ENCODE measurements around the gene CBFA2T2.
"Not testable (repeated sequence)": the region's sequence is repeated elsewhere in the genome, so short reads cannot be mapped to it uniquely, and the experiment has no call there.

Gene CBFA2T2

GRCh38 chr20:33490023-33490933, at the start of gene CBFA2T2:
CBFA2T2 (plus strand) TSS chr20:33490096; CDS start chr20:33490268, 172 bp downstream.
- DNase-seq, result peak; percentile 80

GRCh38 chr20:33440562-33440961, 49.3 kb upstream of the CBFA2T2 start:
- DNase-seq, result not testable (repeated sequence)

- peak; percentile 32 for DNase-seq
Observed at GRCh38 chr20:33441142-33441955, 48.5 kb upstream of the CBFA2T2 start.

- DNase-seq, result peak; percentile 38
Observed at GRCh38 chr20:33442136-33443005, 47.5 kb upstream of the CBFA2T2 start.

- peak; percentile 75 for DNase-seq
Observed at GRCh38 chr20:33443006-33443511, 46.8 kb upstream of the CBFA2T2 start.

GRCh38 chr20:33443512-33444239, 46.2 kb upstream of the CBFA2T2 start, which contains the start of gene SNTA1:
SNTA1 (minus strand) TSS chr20:33443763; CDS start chr20:33443620, 143 bp downstream.
- peak; percentile 95 for DNase-seq

- DNase-seq, result peak; percentile 57
Observed at GRCh38 chr20:33444797-33445560, 44.9 kb upstream of the CBFA2T2 start.

- no peak for DNase-seq
Observed at GRCh38 chr20:33445881-33446625, 43.8 kb upstream of the CBFA2T2 start.

GRCh38 chr20:33450867-33451266, 39.0 kb upstream of the CBFA2T2 start:
- no peak for DNase-seq

GRCh38 chr20:33456916-33457642, 32.8 kb upstream of the CBFA2T2 start:
- peak; percentile 89 for DNase-seq

- no peak for DNase-seq
Observed at GRCh38 chr20:33459599-33459998, 30.3 kb upstream of the CBFA2T2 start.

GRCh38 chr20:33460711-33461110, 29.2 kb upstream of the CBFA2T2 start:
- peak; percentile 62 for DNase-seq

- DNase-seq, result no peak
Observed at GRCh38 chr20:33463332-33464101, 26.4 kb upstream of the CBFA2T2 start.

GRCh38 chr20:33464759-33465158, 25.1 kb upstream of the CBFA2T2 start:
- DNase-seq, result not testable (repeated sequence)

- DNase-seq, result no peak
Observed at GRCh38 chr20:33465481-33466302, 24.2 kb upstream of the CBFA2T2 start.

GRCh38 chr20:33466303-33466646, 23.6 kb upstream of the CBFA2T2 start:
- no peak for DNase-seq

- no peak for DNase-seq
Observed at GRCh38 chr20:33470457-33470856, 19.4 kb upstream of the CBFA2T2 start.

GRCh38 chr20:33470866-33471265, 19.0 kb upstream of the CBFA2T2 start:
- no peak for DNase-seq
